Measurements from ENCODE around the gene SPEG. TPM values are rescaled to one million over a fixed set of nuclear protein-coding genes. Genes with fewer than 3 reads are reported as not detected.

The SPEG gene
- total RNA-seq, 2 experiments from 2014 or later: 0.46 TPM; not detected in 1

- TF ChIP-seq EZH2phosphoT487 (IDR thresholded peaks at IDR 0.05; ENCODE audit: borderline replicate concordance, low read depth, low read length) (no peak), CTCF (conservative IDR thresholded peaks at IDR 0.05; ENCODE audit: low read length) (peak; percentile 48)
- Histone ChIP-seq H3K4me1 (ENCODE audit: insufficient read depth, low read length, poor library complexity, severe bottlenecking) (no peaks in the 10 kb centered on the region), H3K36me3 (ENCODE audit: insufficient read depth, low read length) (no peaks in the 10 kb centered on the region), H3K79me2 (ENCODE audit: insufficient read depth, low read depth, low read length) (no peaks in the 10 kb centered on the region), H4K20me1 (ENCODE audit: insufficient read depth, low read length) (no peaks in the 10 kb centered on the region), H3K9me2 (ENCODE audit: insufficient read depth, low read length) (no peaks in the 10 kb centered on the region), H3K4me2 (ENCODE audit: low read length) (no peak overlapping the region), H3K27ac (ENCODE audit: low read depth, low read length, poor library complexity, severe bottlenecking) (no peak overlapping the region), H3K9me3 (ENCODE audit: low read length) (no peaks in the 10 kb centered on the region), H3K4me3 (ENCODE audit: low read depth, low read length, poor library complexity, severe bottlenecking) (no peak overlapping the region), H2AFZ (ENCODE audit: low read length) (no peak overlapping the region)
- CTCF ChIA-PET (ENCODE audit: unreplicated experiment): interaction anchor here (1.0 to 1.3 kb wide), 3 partner anchors 9 to 99 kb away, joined by 3 to 4 read pairs (median 3); no protein-coding TSS in a partner anchor
- peak; percentile 27 for DNase-seq (ENCODE audit: low spot score)
- intact Hi-C loops (cut with micrococcal nuclease; ENCODE audit: unreplicated experiment): loop anchor here (2.0 kb wide), 1 partner anchor 28 kb away; no protein-coding TSS in a partner anchor
- BruUV-seq (replicated peaks): no TSS peak
- POLR2A ChIA-PET: interaction anchor here (0.5 to 0.7 kb wide), 3 partner anchors 19 to 277 kb away, joined by 3 read pairs; no protein-coding TSS in a partner anchor
Observed at GRCh38 chr2:219430633-219431615, 3.7 kb upstream of the SPEG start.

GRCh38 chr2:219433666-219434467 is 776 bp upstream of the SPEG start:
- no peak overlapping the region for H3K27ac ChIP-seq (ENCODE audit: low read depth, low read length, poor library complexity, severe bottlenecking)
- TF ChIP-seq EZH2phosphoT487 (IDR thresholded peaks at IDR 0.05; ENCODE audit: borderline replicate concordance, low read depth, low read length): no peak
- TF ChIP-seq CTCF (conservative IDR thresholded peaks at IDR 0.05; ENCODE audit: low read length): peak; percentile 75
- CTCF ChIA-PET (ENCODE audit: unreplicated experiment): no interaction called here
- H3K9me3 ChIP-seq (ENCODE audit: low read length): no peaks in the 10 kb centered on the region
- H3K4me2 ChIP-seq (ENCODE audit: low read length): no peak overlapping the region
- H3K4me3 ChIP-seq (ENCODE audit: low read depth, low read length, poor library complexity, severe bottlenecking): no peak overlapping the region
- no peaks in the 10 kb centered on the region for H3K36me3 ChIP-seq (ENCODE audit: insufficient read depth, low read length)
- no TSS peak for BruUV-seq (replicated peaks)
- H2AFZ ChIP-seq (ENCODE audit: low read length): no peak overlapping the region
- no peaks in the 10 kb centered on the region for H3K9me2 ChIP-seq (ENCODE audit: insufficient read depth, low read length)
- H4K20me1 ChIP-seq (ENCODE audit: insufficient read depth, low read length): no peaks in the 10 kb centered on the region
- POLR2A ChIA-PET: no interaction called here
- H3K79me2 ChIP-seq (ENCODE audit: insufficient read depth, low read depth, low read length): no peaks in the 10 kb centered on the region
- H3K4me1 ChIP-seq (ENCODE audit: insufficient read depth, low read length, poor library complexity, severe bottlenecking): no peaks in the 10 kb centered on the region
- DNase-seq (ENCODE audit: low spot score): peak; percentile 42
- intact Hi-C loops (cut with micrococcal nuclease; ENCODE audit: unreplicated experiment): no loop called here
